GM18499 (cell line): ENCODE results near the gene INHBE.
A peak's percentile ranks its signal among the peaks of the same experiment; 100 is the strongest.

Experiments
- ATAC-seq: cut with Tn5 transposase; IDR thresholded peaks from one replicate; pipeline ENCODE4 v1.9.1; 2021; ENCODE audit warnings: moderate number of reproducible peaks; ENCODE audit not compliant: insufficient read depth, unreplicated experiment

Gene INHBE

GRCh38 chr12:57473886-57474285 lies 18.8 kb downstream of the INHBE start:
- ATAC-seq = no peak

GRCh38 chr12:57474430-57474829 lies 19.3 kb downstream of the INHBE start:
- ATAC-seq = no peak

DNA sequence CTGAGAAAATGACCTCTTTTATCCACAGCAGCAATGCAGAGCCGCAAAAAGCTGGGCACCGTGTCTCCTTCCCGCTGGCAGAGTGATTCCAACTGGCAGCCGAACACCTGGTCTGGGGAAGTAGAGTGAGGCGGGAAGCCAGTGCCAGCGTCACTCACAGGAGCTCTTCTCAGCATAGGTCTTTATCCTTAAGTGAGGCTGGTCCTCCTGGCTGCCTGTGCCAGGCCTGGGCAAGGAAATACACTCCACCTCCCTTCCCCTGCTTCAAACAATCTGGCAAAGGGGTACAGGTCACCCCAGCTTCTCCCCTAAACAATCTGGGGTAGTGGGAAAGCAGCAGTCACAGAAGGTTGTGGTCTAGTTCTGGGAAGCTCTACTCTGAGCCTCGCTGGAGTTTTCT lies 19.8 kb downstream of the INHBE start:
- ATAC-seq = no peak

- ATAC-seq = no peak
Measured at GRCh38 chr12:57475271-57476161, 20.4 kb downstream of the INHBE start.

GRCh38 chr12:57476162-57476992 lies 21.3 kb downstream of the INHBE start:
- no peak for ATAC-seq

DNA sequence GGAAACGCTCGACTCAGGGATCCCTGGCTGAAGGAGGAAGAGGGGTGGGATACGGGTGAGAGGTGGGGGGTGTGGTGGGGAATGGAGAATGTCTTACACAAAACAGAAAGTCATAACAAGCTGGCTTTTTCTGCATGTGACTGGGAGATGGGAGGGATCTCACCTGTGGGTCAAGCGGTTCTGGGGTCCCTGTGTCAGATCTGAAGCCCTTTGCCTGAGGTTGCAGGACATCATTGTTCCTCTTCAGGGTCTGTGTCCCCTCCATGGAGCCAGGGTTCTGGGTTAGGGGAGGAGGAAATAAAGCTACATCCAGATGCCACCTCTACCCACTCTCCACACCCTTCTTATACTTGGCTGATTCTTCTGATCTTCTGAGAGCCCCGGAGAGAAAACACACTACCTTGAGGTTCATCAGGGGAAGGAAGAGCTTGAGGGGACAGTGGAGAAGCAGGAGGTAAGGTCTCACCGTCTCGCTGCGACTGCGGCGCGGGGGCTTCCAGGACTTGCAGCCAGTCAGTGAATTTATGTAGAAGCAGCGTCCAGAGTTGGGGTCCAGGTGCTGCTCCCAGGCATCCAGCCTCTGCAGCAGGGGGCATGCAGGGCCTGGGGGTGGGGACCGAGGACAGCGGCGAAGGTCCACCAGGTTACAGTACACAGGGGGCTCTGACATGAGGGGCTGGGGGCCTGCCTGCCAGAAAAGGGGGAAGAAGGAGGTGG lies 22.0 kb downstream of the INHBE start:
- no peak for ATAC-seq

DNA sequence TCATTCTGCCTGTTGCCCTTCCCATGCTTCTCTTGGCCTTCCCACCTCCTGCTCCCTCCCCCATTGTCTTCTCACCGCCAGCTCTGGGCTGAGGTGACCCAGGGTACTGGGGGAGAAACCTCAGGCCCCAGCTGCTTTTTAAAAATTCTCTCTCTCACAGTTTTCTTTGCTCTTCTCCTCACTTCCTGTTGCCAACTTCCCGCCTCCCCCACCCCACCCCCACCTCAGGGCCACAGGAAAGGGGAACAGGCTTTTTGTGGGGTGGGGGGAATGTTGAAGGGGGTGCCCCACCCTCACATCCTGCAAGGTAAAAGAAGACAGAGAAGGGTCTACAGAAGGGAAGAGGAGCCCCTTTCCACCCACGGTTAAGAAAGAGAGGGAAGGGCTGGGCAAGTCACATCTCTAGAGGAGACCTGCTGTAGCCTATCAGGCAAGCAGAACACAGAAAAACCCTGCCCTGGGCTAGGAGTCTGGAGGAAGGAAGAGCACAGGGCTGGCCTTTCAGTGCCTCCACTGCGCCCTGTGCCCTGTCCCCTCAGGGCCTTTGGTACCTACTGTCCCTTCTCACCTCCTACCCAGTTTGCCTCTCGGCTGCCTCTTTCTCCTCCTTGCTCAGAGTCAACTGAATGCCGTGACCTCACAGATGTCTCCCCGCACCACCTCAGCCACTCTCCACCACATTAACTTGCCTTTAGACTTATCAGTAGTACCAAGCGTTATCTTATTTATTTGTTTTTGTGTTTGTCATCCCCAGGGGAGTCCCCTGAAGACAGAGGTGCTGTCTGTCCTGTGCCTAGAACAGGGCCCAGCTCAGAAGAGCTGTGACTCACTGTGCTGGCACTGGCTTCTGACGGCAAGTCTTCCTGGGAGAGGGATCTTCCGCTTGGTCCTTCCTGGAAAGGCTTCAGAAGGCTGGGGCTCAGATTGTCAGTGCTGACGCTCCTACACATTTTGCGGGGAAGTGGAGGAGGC lies 22.9 kb downstream of the INHBE start:
- ATAC-seq = no peak

- no peak for ATAC-seq
Measured at GRCh38 chr12:57479043-57479375, 23.9 kb downstream of the INHBE start.

DNA sequence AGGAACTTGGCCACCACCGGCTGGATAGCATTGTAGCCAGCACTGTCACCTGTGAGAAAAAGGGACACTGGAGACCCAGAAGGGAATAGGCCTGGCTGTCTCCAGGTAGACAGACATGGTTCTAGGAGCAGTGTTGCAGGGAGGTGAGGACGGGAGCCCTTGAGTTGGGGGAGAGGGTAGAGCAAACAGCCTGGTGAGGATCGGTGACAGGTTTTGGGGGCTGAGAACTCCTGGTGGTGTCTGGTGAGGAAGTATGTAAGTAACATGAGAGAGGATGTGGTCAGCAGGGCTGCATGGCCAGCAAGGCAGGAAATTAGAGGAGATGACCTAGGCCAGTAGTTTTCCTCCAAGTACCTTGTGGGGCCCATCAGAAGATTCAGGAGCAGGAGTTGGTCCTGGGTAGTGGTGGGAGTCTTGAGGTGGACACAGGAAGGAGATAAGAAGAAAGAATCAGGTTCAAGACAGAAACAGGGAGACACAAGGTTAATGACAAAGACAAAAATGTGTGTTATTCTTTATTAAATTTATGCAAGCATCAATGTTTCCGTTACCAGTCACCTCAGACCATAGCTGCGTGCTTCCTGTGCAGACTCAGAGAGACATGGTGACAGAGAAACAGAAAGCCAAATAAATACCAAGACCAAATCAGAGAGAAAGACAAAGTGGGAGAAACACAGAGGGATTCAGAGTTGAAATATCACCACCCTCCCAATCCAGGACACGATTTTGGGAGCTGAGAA lies 24.4 kb downstream of the INHBE start, which contains the start of gene ARHGAP9:
Gene ARHGAP9 (minus strand): TSS at position 491 of the 740 bp plus-strand sequence. CDS start 460 bp downstream, at position 31.
- ATAC-seq = no peak

DNA sequence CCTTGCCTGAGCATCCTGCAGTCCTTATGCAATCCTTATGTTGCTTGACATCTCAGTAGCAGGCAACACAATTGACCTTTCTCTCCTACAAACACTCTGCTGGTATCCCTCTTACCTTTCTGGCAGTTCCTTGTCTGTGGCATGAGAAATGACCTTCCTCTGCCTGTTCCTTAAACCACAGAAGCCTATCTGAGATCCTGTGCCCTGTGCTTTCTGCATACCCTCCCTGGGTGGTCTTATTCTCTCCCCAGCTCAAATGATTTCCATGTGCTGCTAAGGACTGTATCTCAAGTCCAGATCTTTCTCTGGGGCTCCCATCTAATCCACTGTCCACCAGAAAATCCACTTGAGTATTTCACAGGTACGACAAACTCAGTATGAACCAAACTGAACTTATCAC lies 26.6 kb downstream of the INHBE start:
- no peak for ATAC-seq

- ATAC-seq = no peak
Measured at GRCh38 chr12:57483466-57483865, 28.4 kb downstream of the INHBE start.

- ATAC-seq = no peak
Measured at GRCh38 chr12:57485695-57486094, 30.6 kb downstream of the INHBE start.

DNA sequence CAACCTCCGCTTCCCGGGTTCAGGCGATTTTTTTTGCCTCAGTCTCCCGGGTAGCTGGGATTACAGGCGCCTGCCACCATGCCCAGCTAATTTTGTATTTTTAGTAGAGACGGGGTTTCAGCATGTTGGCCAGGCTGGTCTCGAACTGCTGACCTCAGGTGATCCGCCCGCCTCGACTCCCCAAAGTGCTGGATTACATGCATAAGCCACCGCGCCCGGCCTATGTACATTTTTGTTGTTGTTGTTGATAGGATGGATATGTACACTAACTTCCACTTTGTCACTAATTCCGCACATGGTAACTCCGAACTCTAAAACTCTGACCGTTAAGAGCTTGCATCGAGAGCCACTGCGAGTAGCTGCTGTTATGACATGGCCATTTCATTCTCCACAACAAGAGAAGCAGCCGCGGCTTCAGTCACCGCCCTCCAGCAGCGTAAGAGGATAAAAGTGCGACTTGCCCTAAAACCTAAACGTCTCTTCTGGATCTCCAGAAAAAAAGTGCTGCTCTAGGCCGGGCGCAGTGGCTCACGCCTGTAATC lies 32.0 kb downstream of the INHBE start:
- ATAC-seq = no peak

GRCh38 chr12:57487597-57488401 lies 32.7 kb downstream of the INHBE start, which contains the start of gene MARS1:
TSS of gene MARS1 (plus strand) at chr12:57488068. CDS start at chr12:57488091, 23 bp downstream.
- ATAC-seq = peak; percentile 86

DNA sequence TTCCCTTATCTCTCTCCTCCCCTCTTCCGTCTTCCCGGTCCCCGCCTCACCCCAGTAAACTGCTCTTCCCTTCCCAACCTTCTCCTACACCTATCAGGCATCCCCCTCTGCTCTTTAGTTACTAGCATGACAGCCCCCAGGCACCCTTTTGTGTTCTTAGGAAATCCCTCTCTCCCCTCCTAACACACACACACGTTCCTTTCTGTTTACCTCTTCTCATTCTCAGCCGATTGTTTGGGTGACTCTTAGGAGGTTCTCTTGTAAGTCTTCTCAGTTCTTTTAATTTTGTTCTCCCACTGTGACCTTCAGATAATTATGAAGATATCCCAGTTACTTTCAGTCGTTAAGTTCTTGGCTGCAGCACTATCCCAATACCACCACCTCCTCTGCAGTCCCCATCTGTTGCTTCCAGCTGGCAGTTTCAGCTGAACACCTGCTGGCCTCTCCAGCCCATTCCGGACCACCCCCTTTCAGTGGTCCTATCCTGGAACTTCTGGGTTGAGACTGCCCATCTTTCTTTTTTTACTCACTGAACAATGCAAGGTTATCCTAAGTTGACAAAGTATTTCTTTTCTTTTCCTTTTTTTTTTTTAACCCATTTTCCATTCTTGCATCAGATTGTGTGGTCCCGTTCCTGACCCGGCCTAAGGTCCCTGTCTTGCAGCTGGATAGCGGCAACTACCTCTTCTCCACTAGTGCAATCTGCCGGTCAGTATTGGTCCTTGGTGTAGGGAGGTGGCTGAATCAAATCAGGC lies 33.5 kb downstream of the INHBE start:
- ATAC-seq = no peak

- ATAC-seq = no peak
Measured at GRCh38 chr12:57489157-57489641, 34.1 kb downstream of the INHBE start.

DNA sequence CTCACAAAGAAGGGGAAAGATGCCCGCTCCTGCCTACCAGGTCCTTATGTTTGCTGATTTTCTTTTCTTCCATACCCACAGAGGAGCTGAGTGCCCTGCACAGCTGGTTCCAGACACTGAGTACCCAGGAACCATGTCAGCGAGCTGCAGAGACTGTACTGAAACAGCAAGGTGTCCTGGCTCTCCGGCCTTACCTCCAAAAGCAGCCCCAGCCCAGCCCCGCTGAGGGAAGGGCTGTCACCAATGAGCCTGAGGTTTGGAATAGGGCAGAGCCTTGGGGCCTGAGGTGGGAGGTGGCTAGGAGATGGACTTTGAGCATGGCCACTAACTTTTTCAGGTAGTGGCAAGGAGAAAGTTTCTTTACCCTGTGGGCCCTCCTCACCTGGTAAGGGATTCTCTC lies 35.0 kb downstream of the INHBE start:
- ATAC-seq = no peak
